Measurements from ENCODE around the gene INSIG2. TPM values are rescaled to one million over a fixed set of nuclear protein-coding genes. Genes with fewer than 3 reads are reported as not detected.

The INSIG2 gene
- total RNA-seq, 1 experiment from 2014 or later: 8.7 TPM

- Mint-ChIP-seq H3K9me3 (no peaks in the 10 kb centered on the region), H3K27ac (no peak overlapping the region), H3K4me3 (no peak overlapping the region), H3K4me1 (peaks cover 0 to 3% of the 10 kb centered on the region in 2 experiments; a peak in 2 of 4 replicates), H3K27me3 (ENCODE audit: low read depth) (no peaks in the 10 kb centered on the region), H3K36me3 (ENCODE audit: insufficient read depth in 1 of 3, low read depth in 3 of 3) (peaks cover 0 to 20% (median 17%) of the 10 kb centered on the region in 3 experiments; a peak in 4 of 7 replicates)
- Histone ChIP-seq H3K9me3 (ENCODE audit: control insufficient read depth, low read depth, low read length) (no peaks in the 10 kb centered on the region), H4K20me1 (ENCODE audit: control insufficient read depth, insufficient read depth, insufficient read length) (no peaks in the 10 kb centered on the region), H3K27ac (ENCODE audit: insufficient read length, low read depth, low read length) (no peak overlapping the region), H4K5ac (ENCODE audit: insufficient read length, low read depth, low read length) (no peak overlapping the region), H2BK12ac (ENCODE audit: insufficient read length, low read depth, low read length) (no peak overlapping the region), H3K23me2 (ENCODE audit: insufficient read length, low read depth, low read length, poor library complexity, severe bottlenecking) (no peaks in the 10 kb centered on the region), H3K23ac (ENCODE audit: insufficient read length, low read depth, low read length) (no peak overlapping the region), H2BK15ac (ENCODE audit: low read depth, low read length) (no peak overlapping the region), H4K91ac (ENCODE audit: insufficient read length, low read depth, low read length) (no peak overlapping the region), H2AFZ (ENCODE audit: low read length) (no peak overlapping the region), H3K79me2 (ENCODE audit: insufficient read depth, low read length) (no peaks in the 10 kb centered on the region), H2BK20ac (ENCODE audit: low read depth, low read length, poor library complexity, severe bottlenecking) (no peak overlapping the region), H4K8ac (replicated peaks; ENCODE audit: insufficient read length, low read depth, low read length) (no peak overlapping the region), H3K4me2 (ENCODE audit: insufficient read depth, insufficient read length, low read length) (no peak overlapping the region), H3K4me1 (ENCODE audit: insufficient read depth, low read length) (no peaks in the 10 kb centered on the region), H3K4ac (ENCODE audit: low read depth, low read length) (no peak overlapping the region), H3K9ac (ENCODE audit: extremely low read depth, insufficient read length, low read length) (no peak overlapping the region), H3K18ac (ENCODE audit: insufficient read length, low read depth, low read length) (no peak overlapping the region), H3K14ac (ENCODE audit: insufficient read depth, low read length) (no peak overlapping the region), H3K27me3 (ENCODE audit: insufficient read depth, low read length) (no peaks in the 10 kb centered on the region), H2AK5ac (ENCODE audit: insufficient read length, low read length) (no peak overlapping the region), H3K79me1 (ENCODE audit: insufficient read depth, low read depth, low read length, poor library complexity, severe bottlenecking) (no peaks in the 10 kb centered on the region), H3T11ph (ENCODE audit: low read length) (no peak overlapping the region), H2BK5ac (ENCODE audit: insufficient read length, low read length) (no peak overlapping the region), H2BK120ac (ENCODE audit: low read depth, low read length, poor library complexity, severe bottlenecking) (no peak overlapping the region), H3K56ac (ENCODE audit: insufficient read length, low read depth, low read length) (no peak overlapping the region)
- no peak for TF ChIP-seq CTCF (conservative IDR thresholded peaks at IDR 0.05)
- WGBS (ENCODE audit: extremely low coverage, insufficient read length, low lambda C conversion rate): no CpG with 5 or more reads among the region's 1 CpG
- DNase-seq: no peak
Observed at GRCh38 chr2:118110991-118111390, 22.7 kb downstream of the INSIG2 start.

Data from H9 (cell line).